ENCODE measurements around the gene DIRAS1.

- TF ChIP-seq CTCF (conservative IDR thresholded peaks at IDR 0.05; ENCODE audit: low read depth in 2 of 2) (no peak), JUNB (IDR thresholded peaks at IDR 0.05; ENCODE audit: unreplicated experiment) (no peak), EZH2phosphoT487 (IDR thresholded peaks at IDR 0.05; ENCODE audit: unreplicated experiment) (no peak), POLR2AphosphoS5 (IDR thresholded peaks at IDR 0.05; ENCODE audit: low read depth) (no peak), NANOG (IDR thresholded peaks at IDR 0.05; ENCODE audit: borderline replicate concordance) (no peak), ZNF114 (CRISPR knock-in tag; IDR thresholded peaks at IDR 0.05) (no peak), STAT1 (IDR thresholded peaks at IDR 0.05; ENCODE audit: unreplicated experiment) (no peak), REST (IDR thresholded peaks at IDR 0.05; ENCODE audit: unreplicated experiment) (no peak), ETS1 (IDR thresholded peaks at IDR 0.05) (no peak), EZH2 (IDR thresholded peaks at IDR 0.05; ENCODE audit: low read depth, unreplicated experiment) (no peak), ZNF331 (CRISPR knock-in tag; IDR thresholded peaks at IDR 0.05; ENCODE audit: low read depth) (no peak), CREB1 (CRISPR knock-in tag; IDR thresholded peaks at IDR 0.05; ENCODE audit: low read depth) (no peak), ZNF462 (CRISPR knock-in tag; IDR thresholded peaks at IDR 0.05) (no peak)
Measured at GRCh38 chr19:2676823-2677222, 44.3 kb downstream of the DIRAS1 start.

Data from GM23338 (cell line).